HG03103 (cell line): ENCODE data around the gene SLC35G4.
"Not testable (repeated sequence)": the region's sequence is repeated elsewhere in the genome, so short reads cannot be mapped to it uniquely, and the experiment has no call there.

Experiments used
- ATAC-seq: cut with Tn5 transposase; IDR thresholded peaks from one replicate; pipeline ENCODE4 v1.9.1; 2021; ENCODE audit warnings: low read depth; ENCODE audit not compliant: unreplicated experiment

Gene SLC35G4

DNA sequence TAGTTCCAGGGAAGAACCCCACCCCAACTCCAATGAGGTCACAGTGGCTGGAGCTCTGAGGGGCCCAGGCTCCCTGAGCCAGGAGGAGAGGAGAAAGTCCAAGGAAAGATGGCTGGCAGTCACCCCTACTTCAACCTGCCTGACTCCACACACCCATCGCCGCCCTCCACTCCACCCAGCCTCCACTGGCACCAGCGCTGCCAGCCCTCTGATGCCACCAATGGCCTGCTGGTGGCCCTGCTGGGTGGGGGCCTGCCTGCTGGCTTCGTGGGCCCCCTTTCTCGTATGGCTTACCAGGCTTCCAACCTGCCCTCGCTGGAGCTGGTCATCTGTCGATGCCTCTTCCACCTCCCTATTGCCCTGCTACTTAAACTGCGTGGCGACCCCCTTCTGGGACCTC, at the start of gene SLC35G4:
SLC35G4 (plus strand) TSS at position 109 of the 400 bp plus-strand sequence; CDS start at position 109, 0 bp downstream.
- not testable (repeated sequence) for ATAC-seq

DNA sequence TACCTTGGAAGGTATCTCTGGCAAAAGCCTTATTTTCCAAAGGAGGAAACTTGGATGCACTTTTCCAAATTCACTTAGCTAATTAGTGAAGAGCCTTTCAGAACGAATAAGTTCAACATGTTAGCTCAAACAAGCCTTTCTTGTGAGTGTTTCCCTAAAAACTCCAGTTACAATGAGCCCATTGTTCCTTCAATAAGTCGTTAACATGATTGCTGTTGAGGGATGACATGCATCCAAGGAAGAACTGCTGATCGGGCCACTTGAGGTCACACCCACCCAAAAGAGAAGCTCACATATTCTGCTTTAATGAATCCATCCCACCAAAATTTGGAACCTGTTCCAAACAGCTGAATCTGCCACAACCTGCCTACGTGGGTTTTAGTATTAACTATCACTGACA, 48.1 kb upstream of the SLC35G4 start:
- ATAC-seq: no peak

DNA sequence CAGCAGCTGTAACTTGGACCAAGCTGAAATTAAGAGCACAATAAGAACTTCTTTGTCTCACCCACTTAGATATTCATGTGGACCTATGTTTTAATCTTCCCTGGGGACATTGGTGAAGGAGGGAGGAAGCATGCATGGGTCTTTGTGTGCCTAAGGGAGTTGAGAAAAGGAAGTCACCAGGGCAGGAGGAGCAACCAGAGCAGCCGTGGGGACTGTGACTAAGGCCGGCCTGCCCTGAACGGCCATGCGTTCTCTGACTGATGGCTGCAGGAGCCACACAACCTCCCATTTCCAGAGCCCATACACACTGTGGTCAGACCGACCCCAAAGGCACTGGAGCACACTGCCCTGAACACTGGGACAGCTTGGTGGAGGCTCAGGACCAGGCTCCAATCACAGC, 43.7 kb upstream of the SLC35G4 start:
- ATAC-seq: no peak

DNA sequence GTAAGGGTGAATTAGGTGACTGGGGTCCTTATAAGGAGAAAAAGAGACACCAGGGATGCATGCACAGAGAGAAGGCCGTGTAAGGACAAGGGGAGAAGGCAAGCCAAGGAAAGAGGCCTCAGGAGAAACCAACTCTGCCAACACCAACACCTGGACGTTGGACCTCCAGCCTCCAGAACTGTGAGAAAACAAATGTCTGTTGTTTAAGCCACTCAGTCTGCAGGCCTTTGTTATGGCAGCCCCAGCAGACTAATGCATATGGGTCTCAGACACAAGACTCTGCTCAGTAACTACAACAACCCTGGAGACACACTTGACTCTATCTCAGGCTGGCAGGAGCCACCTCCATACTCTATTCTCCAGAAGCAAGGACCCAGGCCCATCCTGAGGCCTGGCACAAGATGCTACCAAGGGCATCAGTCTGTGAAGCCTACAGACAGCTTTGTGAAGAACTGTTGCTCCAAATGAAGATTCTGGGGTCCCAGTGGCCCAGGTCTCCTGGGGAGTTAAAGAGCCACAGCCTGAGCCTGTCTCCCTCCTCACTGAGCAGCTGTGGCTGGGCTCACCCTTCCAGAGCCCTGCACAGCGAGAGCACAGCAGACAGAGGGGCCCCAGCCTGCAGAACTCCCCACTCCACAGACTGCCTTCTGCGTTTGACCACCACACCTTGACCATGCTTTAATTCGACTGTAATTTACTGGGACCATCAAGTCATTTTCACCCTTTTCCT, 43.0 kb upstream of the SLC35G4 start:
- ATAC-seq: no peak

DNA sequence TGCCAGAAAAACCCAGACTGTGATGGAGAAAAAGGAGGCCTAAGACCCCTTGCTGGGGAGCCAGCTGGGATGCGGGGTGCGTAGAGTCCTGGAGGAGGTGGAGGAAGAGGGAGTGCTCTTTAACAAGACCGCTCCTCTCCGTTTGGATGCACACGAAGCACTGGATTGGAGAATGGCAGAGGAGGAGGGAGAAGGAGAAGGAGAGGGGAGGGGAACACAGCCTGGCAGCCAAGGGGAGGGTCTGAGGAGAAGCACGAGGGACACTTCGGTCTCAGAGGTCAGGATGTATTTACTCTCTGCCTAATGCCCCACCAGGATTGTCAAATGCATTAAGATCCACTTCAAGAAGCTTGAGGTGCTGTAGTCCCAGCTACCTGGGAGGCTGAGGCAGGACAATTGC, 42.0 kb upstream of the SLC35G4 start:
- ATAC-seq: no peak

DNA sequence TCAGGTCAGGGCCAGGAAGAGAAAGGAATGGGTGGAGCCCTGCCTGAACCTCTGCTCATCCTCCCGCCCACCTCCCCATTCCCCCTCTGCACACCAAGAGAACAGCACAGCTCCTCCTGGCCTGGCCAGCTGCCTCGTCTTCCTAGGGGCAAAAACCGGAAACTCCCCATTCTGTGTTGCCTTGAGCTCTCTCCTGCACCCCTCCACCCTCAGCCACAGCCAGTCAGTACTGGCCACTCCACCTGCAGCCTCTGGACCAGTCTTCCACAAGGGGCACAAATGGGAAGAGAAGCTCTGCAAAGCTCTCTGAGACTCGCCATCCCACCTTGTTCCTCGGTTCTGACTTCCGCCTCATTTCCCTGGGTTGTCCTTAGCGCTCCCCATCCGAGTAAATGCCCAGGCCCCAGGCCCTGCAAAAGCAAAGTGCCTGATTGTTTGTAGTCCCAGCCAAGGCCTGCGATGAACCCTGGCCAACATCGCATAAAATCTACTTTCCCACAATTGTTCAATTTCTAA, 39.3 kb upstream of the SLC35G4 start:
- no peak for ATAC-seq

DNA sequence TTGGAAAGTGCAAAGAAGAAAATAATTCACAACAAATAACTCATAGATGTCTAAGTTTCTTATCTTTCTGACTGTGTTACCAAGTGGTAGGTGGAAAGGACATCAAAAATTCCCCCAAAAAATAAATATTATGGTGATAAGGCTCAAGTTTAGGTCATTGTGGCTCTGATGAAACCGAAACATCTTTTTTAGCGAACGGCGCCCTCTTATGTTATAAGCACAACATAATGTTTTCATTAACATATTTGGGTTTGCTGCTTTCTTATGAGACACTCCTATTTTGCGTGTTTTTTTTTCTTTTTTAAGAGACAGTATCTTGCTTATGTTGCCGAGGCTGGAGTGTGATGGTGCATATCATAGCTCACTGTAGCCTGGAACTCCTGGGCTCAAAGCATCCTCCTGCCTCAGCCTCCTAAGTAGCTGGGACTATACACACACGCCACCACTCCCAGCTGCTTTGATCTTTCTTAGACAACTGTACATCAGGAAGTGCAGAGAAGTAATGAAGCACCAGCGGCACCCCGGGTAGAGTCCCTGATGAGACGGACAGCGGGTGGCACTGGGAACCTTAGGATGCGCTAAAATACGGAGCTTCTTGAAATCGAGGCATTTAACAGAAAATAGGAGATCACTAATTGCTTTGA, 38.5 kb upstream of the SLC35G4 start:
- ATAC-seq: no peak

DNA sequence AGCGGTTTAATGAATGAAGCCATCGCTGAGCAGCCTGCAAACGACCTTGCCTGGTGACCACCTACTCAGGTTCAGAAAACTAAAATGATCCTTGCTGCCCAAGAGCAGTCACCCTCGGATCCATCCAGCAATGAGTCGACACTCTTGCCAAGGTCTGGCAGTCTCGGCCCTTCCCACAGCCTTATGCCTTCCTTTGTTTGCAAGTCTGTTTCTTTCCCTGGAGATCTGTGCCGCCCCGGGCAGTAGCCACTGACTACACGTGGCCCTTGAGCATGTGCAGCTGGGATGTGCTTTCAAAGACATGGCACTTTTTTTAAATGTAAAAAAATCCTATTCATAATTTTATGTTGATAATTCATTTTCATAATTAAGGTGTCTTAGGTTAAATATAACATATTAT, 37.2 kb upstream of the SLC35G4 start:
- ATAC-seq: no peak

DNA sequence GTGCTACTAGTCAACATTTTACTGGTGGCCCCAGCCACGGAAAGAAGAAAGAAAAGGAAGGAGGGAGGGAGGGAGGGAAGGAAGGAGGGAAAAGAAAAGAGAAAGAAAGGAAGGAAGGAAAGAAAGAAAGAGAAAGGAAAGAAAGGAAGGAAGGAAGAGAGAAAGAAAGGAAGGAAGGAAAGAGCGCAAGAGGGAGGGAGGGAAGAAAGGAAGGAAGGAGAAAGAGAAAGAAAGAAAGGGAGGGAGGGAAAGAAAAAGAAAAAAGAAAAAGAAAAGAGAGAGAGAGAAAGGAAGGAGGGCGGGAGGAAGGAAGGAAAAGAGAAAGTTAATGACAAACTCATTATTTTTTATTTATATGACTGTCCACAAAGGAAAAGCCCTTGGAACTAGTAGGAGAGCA, 34.9 kb upstream of the SLC35G4 start:
- ATAC-seq: no peak

DNA sequence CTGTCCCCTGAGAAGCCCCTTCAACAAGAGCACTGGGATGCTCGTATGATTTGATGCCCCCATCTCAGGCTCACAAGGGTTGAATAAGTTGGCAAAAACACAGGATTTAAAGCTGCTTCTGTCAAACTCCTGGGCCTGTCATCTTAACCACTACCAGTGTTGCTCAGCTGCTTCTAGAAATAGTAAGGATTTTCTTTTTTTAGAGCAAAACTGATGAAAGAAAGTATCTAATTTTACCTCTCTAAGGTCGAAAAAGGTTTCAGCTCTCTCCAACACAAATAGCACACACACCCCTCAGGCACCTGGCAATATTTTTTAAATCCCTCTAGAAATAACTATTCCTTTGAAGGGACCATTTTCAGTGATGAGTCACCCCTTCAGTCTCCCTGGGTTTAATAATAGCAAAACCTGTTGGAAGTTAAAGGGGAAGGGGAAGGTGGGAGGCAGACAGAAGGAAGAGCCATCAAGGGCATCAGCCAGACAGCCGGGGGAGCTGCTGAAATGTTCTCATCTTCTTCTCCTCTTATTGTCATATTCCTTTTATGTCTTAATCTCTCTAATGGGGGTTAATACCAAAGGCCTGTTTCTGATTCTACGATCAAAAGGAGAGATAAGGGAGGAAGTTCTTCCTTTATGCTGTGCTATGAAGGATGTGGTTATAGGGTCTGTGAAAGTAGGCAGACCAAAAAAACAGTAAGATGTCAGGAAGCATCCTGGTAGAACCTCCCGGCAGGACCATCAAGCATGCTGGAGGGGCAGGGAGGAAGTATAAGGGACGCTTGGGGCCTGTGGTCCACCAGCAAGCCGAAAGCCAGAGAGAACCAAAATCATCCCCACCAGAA, 31.9 kb upstream of the SLC35G4 start:
- ATAC-seq: no peak

DNA sequence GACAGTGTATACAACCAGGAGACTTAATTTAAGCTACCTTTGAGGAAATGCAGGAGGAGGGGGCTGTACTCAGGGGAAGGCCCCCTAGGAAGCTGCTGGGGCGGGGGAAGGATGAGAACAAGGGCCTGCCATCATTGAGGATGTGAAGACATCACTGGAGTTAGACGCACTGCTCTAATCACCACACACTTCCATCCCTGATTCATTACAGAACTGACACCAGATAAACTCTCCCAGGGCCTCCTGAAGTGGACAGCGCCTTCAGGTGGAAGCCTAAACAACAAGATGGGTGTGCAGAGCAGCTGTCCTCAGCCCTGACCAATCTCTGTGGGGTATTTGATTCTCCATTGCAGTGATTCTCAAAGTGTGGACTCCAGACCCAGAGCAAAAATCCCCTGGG, 30.6 kb upstream of the SLC35G4 start:
- ATAC-seq: no peak

DNA sequence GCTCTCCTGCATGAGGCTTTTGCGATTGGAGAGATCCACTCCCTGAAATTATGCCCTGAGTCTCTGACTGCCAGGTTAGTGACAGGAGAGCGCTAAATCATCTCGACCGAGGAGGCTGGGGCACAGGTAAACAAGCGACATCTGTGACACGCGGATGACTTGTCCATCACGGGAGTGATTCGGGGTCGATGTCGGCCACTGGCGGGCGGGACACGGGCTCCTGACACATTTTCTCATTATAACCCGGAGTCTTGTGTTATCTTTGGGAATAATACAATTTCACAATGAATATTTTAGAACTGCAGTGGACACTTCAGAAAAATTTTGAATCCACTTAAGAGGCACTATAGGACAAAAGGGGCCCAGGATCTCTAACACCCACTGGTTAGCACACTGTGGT, 29.5 kb upstream of the SLC35G4 start:
- no peak for ATAC-seq

DNA sequence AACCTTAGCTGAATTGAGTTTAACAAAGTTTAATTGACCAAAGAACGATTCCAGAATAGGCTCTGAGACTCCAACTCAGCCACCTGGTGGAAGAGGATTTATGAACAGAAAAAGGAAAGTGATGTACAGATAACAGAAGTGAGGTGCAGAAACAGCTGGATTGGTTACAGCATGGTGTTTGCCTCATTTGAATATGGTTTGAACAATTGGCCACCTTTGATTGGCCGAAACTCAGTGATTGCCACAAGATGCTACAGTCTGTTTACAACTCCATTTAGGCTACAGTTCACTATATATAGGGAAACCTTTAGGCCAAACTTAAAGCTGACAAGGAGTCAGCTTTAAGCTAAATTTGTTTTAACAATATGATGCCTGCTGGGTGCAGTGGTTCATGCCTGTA, 28.1 kb upstream of the SLC35G4 start:
- no peak for ATAC-seq

DNA sequence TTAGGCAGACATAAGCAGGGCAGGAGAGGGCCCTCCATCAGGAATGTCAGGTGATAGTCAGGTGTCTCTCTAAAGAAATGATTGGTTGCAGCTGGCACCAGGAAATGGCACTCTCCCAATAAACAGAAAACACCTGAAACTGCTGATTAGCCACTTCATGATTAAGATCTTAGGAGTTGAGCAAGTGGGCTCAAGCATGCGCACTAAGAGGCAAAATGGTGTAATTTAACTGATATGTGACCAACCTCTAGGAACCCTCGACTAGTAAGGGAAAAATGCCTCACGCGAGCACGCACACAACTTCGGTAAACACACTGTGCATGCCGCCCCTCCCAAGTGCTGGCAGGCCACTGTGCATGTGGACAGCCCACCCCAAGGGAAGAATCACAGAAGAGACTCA, 23.8 kb upstream of the SLC35G4 start:
- no peak for ATAC-seq

DNA sequence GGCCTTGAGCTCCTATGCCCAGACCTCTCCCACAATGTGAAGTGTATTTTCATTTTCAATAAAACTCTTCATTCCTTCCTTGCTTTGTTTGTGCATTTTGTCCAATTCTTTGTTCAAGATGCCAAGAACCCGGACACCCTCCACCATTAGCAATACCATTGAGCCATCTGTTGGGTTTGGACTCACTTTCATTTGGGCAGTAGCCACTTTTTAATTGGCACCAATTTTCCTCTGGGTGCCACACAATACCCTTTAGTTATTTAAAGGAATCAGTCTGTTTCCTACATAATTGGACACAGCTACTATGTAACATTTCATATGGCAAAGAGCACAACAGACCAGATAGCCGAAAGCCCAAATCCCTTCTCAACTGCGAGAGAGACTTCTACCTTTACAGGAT, 22.5 kb upstream of the SLC35G4 start:
- ATAC-seq: no peak

DNA sequence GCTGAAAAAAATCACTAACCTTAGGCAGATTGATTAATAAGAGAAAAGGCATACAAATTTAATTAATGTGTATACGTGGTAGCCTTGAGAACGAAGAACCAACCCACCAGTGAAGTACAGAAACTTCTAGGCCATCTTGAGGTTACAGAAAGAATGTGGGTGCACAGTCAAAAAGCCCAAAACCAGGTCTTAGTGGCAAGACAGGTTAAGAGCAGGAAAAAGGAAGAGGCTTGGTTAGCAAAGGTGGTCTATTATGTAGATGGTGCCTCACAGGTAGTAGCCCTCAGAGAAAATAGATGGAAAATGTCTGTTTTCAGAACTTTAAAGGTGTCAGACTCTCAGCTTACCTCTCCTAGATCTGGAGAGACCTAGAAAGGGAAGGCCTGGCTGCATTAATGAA, 22.0 kb upstream of the SLC35G4 start:
- ATAC-seq: no peak

DNA sequence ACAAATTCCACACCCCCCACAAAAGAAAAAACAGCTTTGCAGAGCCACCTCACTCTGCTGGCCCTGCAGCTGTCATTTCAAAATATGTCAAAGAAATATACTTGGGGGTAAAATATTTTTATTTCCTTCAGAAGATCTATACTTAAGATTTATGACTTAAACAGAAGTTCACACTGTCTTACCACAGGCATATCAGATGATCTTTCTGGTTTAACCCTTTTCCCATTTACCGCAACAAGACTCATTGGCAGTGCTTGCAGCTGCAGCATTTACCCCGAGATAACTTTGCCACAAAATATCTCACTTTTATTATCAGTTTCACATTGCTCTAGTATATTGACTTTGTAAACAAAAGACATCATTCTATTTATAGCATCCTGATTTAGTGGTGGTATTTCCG, 21.6 kb upstream of the SLC35G4 start:
- ATAC-seq: no peak

DNA sequence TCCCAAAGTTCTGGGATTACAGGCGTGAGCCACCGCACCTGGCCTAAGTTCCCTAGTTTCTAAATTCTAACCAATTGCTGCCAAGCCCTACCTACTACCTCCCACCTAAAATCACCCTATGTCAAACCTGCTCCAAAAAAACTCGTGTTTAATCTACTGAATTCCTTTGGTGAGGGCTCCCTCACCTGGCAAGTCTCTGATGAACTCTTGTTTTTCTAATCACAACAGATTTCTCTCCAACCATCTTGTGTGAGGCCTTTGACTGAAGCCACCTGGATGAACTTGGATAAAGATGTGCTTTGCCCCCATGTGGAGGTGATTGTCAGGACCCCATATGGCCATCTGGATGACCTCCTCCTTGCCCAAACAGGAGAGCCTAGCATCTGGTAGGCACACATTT, 17.4 kb upstream of the SLC35G4 start:
- no peak for ATAC-seq

DNA sequence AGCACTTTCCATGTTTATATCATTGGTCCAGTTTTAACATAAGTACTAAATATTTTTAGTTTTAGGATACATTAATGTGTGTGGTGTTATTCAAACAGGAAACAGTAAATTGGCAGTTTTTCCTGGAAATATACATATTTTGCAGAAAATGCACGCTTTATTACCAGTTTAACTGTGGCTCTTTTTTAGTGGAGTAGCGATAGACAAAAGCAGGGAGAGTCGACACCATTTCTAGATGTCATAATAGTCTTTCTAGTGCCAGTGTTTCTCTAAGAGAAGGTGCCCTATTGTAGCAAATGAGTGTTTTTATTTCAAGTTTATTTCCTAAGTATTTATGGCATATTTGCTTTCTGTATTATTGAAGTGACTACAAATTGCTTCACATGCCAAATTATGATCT, 9.1 kb upstream of the SLC35G4 start:
- ATAC-seq: no peak

DNA sequence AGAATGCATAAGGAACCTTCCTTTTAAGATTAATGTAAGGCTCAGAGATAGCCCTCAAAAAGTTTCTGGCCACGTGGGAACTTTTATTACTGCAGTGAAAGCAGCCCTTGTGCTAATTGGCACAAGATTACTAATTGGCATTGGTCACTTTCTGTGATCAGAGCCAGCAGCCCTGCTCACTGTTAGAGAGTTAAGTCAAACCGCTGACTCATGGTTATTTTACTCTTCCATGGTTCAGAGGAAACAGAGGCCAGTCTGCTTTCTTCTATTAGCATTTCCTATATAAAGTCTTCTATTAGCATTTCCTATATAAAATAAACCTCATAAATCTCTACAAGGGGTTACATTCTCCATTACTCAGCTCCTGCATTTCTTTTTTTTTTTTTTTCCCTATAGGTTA, 1.5 kb upstream of the SLC35G4 start:
- no peak for ATAC-seq

DNA sequence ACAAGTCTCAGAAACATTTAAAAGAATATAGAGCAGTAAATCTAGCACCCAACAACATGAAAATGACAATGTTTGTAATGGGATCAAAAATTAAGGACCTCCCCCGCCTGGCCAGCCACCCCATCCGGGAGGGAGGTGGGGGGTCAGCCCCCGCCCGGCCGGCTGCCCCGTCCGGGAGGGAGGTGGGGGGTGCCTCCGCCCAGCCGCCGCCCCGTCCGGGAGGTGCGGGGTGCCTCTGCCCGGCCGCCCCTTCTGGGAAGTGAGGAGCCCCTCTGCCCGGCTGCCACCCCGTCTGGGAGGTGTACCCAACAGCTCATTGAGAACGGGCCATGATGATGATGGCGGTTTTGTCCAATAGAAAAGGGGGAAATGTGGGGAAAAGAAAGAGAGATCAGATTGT, 778 bp upstream of the SLC35G4 start:
- not testable (repeated sequence) for ATAC-seq
